IMR-90 (cell line): ENCODE data around the gene PGPEP1.

Experiments
- BHLHE40 ChIP-seq: fragments of 150-350 bp; IDR thresholded peaks from 2 replicates; pipeline ENCODE4 v1.6.1; 2016; ENCODE audit warnings: mild to moderate bottlenecking, low read depth, low read length
- CEBPB ChIP-seq: IDR thresholded peaks from 2 replicates; pipeline ENCODE4 v1.6.1; 2012; ENCODE audit warnings: low read depth, low read length, improper control_type of control experiment
- CHD1 ChIP-seq: IDR thresholded peaks from 2 replicates; pipeline ENCODE4 v1.6.1; 2012; ENCODE audit warnings: low read depth, low read length, improper control_type of control experiment
- CTCF ChIP-seq: conservative IDR thresholded peaks from 2 replicates; pipeline ENCODE4 v1.5.1; 2012; ENCODE audit warnings: mild to moderate bottlenecking, low read depth, low read length, improper control_type of control experiment
- FOS ChIP-seq: fragments of 150-350 bp; IDR thresholded peaks from 2 replicates; pipeline ENCODE4 v1.6.1; 2016; ENCODE audit warnings: low read depth, low read length
- MAFK ChIP-seq: IDR thresholded peaks from 2 replicates; pipeline ENCODE4 v1.6.1; 2012; ENCODE audit warnings: low read depth, low read length, improper control_type of control experiment
- MAZ ChIP-seq: IDR thresholded peaks from 2 replicates; pipeline ENCODE4 v1.6.1; 2012; ENCODE audit warnings: low read depth, mild to moderate bottlenecking, low read length, improper control_type of control experiment, moderate library complexity, borderline replicate concordance
- POLR2A ChIP-seq: IDR thresholded peaks from 2 replicates; pipeline ENCODE4 v1.6.1; 2012; ENCODE audit warnings: mild to moderate bottlenecking, low read depth, low read length
- RAD21 ChIP-seq: IDR thresholded peaks from 2 replicates; pipeline ENCODE4 v1.6.1; 2012; ENCODE audit warnings: low read length, improper control_type of control experiment
- RCOR1 ChIP-seq: IDR thresholded peaks from 2 replicates; pipeline ENCODE4 v1.6.1; 2012; ENCODE audit warnings: mild to moderate bottlenecking, low read length, improper control_type of control experiment; ENCODE audit not compliant: insufficient replicate concordance
- RFX5 ChIP-seq: IDR thresholded peaks from 2 replicates; pipeline ENCODE4 v1.8.0; 2012; ENCODE audit warnings: low read depth, mild to moderate bottlenecking, low read length, moderate library complexity
- SMC3 ChIP-seq: fragments of 150-350 bp; IDR thresholded peaks from 2 replicates; pipeline ENCODE4 v1.6.1; 2016; ENCODE audit warnings: low read depth, mild to moderate bottlenecking, antibody characterized with exemption, low read length, moderate library complexity
- TF ChIP-seq, protein P1 (sequence below): fragments of 150-350 bp; IDR thresholded peaks from 2 replicates; pipeline ENCODE4 v1.6.1; 2017; ENCODE audit warnings: mild to moderate bottlenecking, antibody characterized with exemption, low read length, low read depth

DNA sequence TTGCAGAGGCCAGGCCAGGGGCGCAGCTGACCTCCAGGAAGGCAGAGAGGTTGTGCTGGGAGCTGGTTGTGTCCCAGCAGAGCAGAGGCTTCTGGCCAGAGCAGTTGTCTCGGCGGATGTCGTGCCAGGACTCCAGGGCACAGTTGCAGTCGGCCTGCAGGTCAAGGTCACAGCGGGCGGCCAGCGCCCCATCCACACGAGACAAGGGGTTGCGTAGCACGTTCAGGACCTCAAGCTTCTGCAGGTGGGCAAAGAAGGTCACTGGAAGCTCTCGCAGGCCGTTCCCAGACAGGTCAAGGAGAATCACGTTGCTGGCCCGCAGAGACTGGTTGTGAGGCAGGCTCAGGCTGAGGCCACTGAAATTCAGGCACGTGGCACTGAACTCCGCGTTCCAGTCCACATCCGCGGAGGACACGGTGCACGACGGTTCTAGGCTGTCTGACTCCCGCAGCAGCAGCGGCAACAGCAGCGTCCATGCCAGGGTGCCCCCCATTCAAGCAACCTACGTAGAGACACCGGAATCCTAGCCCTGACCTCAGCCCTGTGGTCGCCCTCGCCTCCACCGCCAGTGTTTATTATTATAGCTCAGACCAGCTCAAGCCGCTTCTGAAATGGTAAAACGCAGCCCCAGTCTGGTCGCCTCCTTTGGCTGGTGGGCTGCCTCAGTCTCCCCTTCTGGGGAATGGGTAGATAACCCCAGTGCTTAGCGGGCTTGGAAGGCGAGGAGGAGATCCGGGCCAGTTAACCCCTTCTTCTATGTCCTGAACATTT, 56.3 kb downstream of the PGPEP1 start:
- TF ChIP-seq CTCF (no peak), POLR2A (no peak), MAFK (no peak), FOS (no peak), CEBPB (no peak), RFX5 (no peak), RAD21 (no peak), MAZ (no peak), SMC3 (no peak), CHD1 (no peak), BHLHE40 (no peak), RCOR1 (no peak)
- TF ChIP-seq, protein P1, sequence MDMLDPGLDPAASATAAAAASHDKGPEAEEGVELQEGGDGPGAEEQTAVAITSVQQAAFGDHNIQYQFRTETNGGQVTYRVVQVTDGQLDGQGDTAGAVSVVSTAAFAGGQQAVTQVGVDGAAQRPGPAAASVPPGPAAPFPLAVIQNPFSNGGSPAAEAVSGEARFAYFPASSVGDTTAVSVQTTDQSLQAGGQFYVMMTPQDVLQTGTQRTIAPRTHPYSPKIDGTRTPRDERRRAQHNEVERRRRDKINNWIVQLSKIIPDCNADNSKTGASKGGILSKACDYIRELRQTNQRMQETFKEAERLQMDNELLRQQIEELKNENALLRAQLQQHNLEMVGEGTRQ, result no peak
